ENCODE results near the gene GRID1.

DNA sequence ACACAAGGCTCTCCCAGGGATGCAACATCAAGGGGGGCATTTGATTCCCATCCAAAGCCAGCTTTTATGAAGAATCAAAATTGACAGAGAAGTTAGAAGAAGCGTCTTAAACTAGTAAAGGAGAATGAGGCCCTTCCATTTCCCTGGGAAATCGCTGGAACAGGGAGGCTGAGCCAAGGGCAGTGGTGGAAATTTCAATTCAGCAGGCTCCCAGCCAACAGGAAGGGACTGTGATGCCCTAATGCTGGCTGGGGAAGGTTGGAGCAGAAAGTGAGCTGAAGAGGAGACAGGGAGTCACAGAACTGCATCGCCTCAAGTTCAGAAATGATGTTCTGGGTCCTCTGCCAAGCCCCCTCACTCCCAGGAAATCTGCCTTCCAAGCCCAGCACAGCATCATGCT, 517.3 kb downstream of the GRID1 start:
- TF ChIP-seq JUND (IDR thresholded peaks at IDR 0.05): no peak
- TF ChIP-seq, protein P1, sequence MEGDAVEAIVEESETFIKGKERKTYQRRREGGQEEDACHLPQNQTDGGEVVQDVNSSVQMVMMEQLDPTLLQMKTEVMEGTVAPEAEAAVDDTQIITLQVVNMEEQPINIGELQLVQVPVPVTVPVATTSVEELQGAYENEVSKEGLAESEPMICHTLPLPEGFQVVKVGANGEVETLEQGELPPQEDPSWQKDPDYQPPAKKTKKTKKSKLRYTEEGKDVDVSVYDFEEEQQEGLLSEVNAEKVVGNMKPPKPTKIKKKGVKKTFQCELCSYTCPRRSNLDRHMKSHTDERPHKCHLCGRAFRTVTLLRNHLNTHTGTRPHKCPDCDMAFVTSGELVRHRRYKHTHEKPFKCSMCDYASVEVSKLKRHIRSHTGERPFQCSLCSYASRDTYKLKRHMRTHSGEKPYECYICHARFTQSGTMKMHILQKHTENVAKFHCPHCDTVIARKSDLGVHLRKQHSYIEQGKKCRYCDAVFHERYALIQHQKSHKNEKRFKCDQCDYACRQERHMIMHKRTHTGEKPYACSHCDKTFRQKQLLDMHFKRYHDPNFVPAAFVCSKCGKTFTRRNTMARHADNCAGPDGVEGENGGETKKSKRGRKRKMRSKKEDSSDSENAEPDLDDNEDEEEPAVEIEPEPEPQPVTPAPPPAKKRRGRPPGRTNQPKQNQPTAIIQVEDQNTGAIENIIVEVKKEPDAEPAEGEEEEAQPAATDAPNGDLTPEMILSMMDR (IDR thresholded peaks at IDR 0.05 in 2 of 3, conservative IDR thresholded peaks at IDR 0.05 in 1 of 3; ENCODE audit: borderline replicate concordance in 1 of 3, insufficient read depth in 1 of 3, low read depth in 2 of 3, low read length in 2 of 3): no peak
- no peak for TF ChIP-seq POLR2A (IDR thresholded peaks at IDR 0.05; ENCODE audit: borderline replicate concordance, extremely low read depth, insufficient read depth, insufficient read length)
- TF ChIP-seq EZH2 (IDR thresholded peaks at IDR 0.05): no peak
- TF ChIP-seq, protein P2, sequence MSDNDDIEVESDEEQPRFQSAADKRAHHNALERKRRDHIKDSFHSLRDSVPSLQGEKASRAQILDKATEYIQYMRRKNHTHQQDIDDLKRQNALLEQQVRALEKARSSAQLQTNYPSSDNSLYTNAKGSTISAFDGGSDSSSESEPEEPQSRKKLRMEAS (IDR thresholded peaks at IDR 0.05): no peak
- TF ChIP-seq EGR1 (IDR thresholded peaks at IDR 0.05; ENCODE audit: low read depth): no peak
- no peak for TF ChIP-seq POLR2AphosphoS5 (IDR thresholded peaks at IDR 0.05; ENCODE audit: low read depth, low read length)
- TF ChIP-seq, protein P3, sequence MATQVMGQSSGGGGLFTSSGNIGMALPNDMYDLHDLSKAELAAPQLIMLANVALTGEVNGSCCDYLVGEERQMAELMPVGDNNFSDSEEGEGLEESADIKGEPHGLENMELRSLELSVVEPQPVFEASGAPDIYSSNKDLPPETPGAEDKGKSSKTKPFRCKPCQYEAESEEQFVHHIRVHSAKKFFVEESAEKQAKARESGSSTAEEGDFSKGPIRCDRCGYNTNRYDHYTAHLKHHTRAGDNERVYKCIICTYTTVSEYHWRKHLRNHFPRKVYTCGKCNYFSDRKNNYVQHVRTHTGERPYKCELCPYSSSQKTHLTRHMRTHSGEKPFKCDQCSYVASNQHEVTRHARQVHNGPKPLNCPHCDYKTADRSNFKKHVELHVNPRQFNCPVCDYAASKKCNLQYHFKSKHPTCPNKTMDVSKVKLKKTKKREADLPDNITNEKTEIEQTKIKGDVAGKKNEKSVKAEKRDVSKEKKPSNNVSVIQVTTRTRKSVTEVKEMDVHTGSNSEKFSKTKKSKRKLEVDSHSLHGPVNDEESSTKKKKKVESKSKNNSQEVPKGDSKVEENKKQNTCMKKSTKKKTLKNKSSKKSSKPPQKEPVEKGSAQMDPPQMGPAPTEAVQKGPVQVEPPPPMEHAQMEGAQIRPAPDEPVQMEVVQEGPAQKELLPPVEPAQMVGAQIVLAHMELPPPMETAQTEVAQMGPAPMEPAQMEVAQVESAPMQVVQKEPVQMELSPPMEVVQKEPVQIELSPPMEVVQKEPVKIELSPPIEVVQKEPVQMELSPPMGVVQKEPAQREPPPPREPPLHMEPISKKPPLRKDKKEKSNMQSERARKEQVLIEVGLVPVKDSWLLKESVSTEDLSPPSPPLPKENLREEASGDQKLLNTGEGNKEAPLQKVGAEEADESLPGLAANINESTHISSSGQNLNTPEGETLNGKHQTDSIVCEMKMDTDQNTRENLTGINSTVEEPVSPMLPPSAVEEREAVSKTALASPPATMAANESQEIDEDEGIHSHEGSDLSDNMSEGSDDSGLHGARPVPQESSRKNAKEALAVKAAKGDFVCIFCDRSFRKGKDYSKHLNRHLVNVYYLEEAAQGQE (IDR thresholded peaks at IDR 0.05; ENCODE audit: low read depth): no peak
- no peak for TF ChIP-seq RAD21 (IDR thresholded peaks at IDR 0.05; ENCODE audit: low read depth)

Measured in HCT116 (cell line).